MCF 10A (cell line): ENCODE measurements around the gene SMYD4. TPM values are rescaled to one million over a fixed set of nuclear protein-coding genes. Genes with fewer than 3 reads are reported as not detected.
"Not testable (repeated sequence)": the region's sequence is repeated elsewhere in the genome, so short reads cannot be mapped to it uniquely, and the experiment has no call there.

Experiments used
- BruUV-seq: library from RNA; stranded (reverse); fragments of 400-500 nt; replicated peaks from 2 replicates; lab custom pipeline; 2021; lab: Mats Ljungman, UMichigan
- CTCF ChIA-PET: fragments of 300-600 bp; sonication (Branson Sonifier 250); formaldehyde crosslinking; extraction: SDS; loops from one replicate; lab custom pipeline; 2021; ENCODE audit warnings: antibody characterized with exemption, inconsistent platforms; lab: Yijun Ruan, JAX
- POLR2A ChIA-PET: fragments of 300-600, 350-650 bp; sonication (Branson Sonifier 250); formaldehyde crosslinking; extraction: SDS; loops from one replicate; lab custom pipeline; 2020; ENCODE audit warnings: antibody characterized with exemption, inconsistent platforms; lab: Yijun Ruan, JAX
- DNase-seq: peaks from one replicate; pipeline ENCODE4 v3.0.0-alpha.2; 2018; ENCODE audit not compliant: unreplicated experiment
- H3K27ac Mint-ChIP-seq: one replicate; pipeline ENCODE4 v1.8.0; 2022; ENCODE audit warnings: mild to moderate bottlenecking, low read depth, mixed read lengths; ENCODE audit not compliant: unreplicated experiment
- H3K27me3 Mint-ChIP-seq: one replicate; pipeline ENCODE4 v1.8.0; 2022; ENCODE audit warnings: mixed read lengths; ENCODE audit not compliant: insufficient read depth, unreplicated experiment
- H3K36me3 Mint-ChIP-seq: one replicate; pipeline ENCODE4 v1.8.0; 2022; ENCODE audit warnings: mild to moderate bottlenecking, moderate library complexity, mixed read lengths; ENCODE audit not compliant: insufficient read depth, unreplicated experiment
- H3K4me1 Mint-ChIP-seq: one replicate; pipeline ENCODE4 v1.8.0; 2022; ENCODE audit warnings: mixed read lengths; ENCODE audit not compliant: insufficient read depth, unreplicated experiment
- H3K4me3 Mint-ChIP-seq: one replicate; pipeline ENCODE4 v1.8.0; 2022; ENCODE audit warnings: mild to moderate bottlenecking, moderate library complexity, mixed read lengths; ENCODE audit not compliant: unreplicated experiment
- H3K9me3 Mint-ChIP-seq: one replicate; pipeline ENCODE4 v1.8.0; 2022; ENCODE audit warnings: mixed read lengths; ENCODE audit not compliant: unreplicated experiment
- intact Hi-C: fragments of 100-400 bp; cut with micrococcal nuclease; formaldehyde crosslinking; loops from 2 replicates; pipeline ENCODE4 v1.14.1; 2022
- total RNA-seq: library from RNA; stranded (reverse); gene quantifications from 2 replicates; pipeline ENCODE4 v1.2.3, GENCODE V29; 2022
- TF ChIP-seq, protein P1 (sequence below): fragments of 200-600 bp; IDR thresholded peaks from one replicate; pipeline ENCODE4 v1.8.0; 2022; ENCODE audit warnings: antibody characterized with exemption, mild to moderate bottlenecking; ENCODE audit not compliant: unreplicated experiment

SMYD4 gene
- total RNA-seq, 1 experiment from 2014 or later: 8.3 TPM

GRCh38 chr17:1861391-1862010 lies 31.8 kb upstream of the SMYD4 start:
- CTCF ChIA-PET: interaction anchor here (1.0 to 1.8 kb wide), 3 partner anchors 14 to 288 kb away, joined by 3 to 5 read pairs (median 3); no protein-coding TSS in a partner anchor

DNA sequence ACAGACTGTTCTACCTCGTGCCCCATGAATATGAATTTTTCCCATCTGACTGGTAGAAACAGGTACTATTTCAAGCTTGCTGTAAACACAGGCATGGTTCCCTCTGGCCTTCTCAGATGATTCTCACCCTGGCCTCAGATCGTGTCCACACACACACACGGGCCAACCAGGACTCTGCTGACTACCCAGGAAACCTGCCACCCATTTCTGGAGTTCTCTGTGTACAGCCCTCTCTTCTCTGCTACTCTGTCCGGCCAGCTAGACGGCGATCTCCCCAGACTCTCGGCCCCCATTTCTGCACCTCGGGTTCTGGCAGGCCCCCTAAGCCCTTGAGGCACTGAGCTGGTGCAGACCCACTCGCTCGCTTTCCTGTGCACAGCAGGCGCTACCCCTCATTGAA lies 31.3 kb upstream of the SMYD4 start:
- CTCF ChIA-PET: interaction anchor here (1.2 to 1.8 kb wide), 2 partner anchors 13 to 140 kb away, joined by 3 to 5 read pairs; no protein-coding TSS in a partner anchor
- Mint-ChIP-seq H3K36me3 (peaks cover 29% of the 10 kb centered on the region), H3K27ac (no peak overlapping the region), H3K4me3 (no peak overlapping the region), H3K9me3 (no peaks in the 10 kb centered on the region), H3K27me3 (no peaks in the 10 kb centered on the region), H3K4me1 (no peaks in the 10 kb centered on the region)
- BruUV-seq: no TSS peak
- DNase-seq: no peak
- POLR2A ChIA-PET: interaction anchor here (0.6 kb wide), 1 partner anchor 171 kb away, joined by 3 read pairs; no protein-coding TSS in a partner anchor
- intact Hi-C loops: no loop called here
- TF ChIP-seq, protein P1, sequence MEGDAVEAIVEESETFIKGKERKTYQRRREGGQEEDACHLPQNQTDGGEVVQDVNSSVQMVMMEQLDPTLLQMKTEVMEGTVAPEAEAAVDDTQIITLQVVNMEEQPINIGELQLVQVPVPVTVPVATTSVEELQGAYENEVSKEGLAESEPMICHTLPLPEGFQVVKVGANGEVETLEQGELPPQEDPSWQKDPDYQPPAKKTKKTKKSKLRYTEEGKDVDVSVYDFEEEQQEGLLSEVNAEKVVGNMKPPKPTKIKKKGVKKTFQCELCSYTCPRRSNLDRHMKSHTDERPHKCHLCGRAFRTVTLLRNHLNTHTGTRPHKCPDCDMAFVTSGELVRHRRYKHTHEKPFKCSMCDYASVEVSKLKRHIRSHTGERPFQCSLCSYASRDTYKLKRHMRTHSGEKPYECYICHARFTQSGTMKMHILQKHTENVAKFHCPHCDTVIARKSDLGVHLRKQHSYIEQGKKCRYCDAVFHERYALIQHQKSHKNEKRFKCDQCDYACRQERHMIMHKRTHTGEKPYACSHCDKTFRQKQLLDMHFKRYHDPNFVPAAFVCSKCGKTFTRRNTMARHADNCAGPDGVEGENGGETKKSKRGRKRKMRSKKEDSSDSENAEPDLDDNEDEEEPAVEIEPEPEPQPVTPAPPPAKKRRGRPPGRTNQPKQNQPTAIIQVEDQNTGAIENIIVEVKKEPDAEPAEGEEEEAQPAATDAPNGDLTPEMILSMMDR: no peak

More at GRCh38 chr17:1861391-1862010, 31.8 kb upstream of the SMYD4 start:
- Mint-ChIP-seq H3K36me3 (peaks cover 29% of the 10 kb centered on the region), H3K4me1 (no peaks in the 10 kb centered on the region), H3K27me3 (no peaks in the 10 kb centered on the region), H3K9me3 (no peaks in the 10 kb centered on the region), H3K27ac (no peak overlapping the region), H3K4me3 (no peak overlapping the region)
- BruUV-seq: no TSS peak
- no peak for DNase-seq
- TF ChIP-seq, protein P1: no peak
- intact Hi-C loops: no loop called here
- POLR2A ChIA-PET: interaction anchor here (0.6 to 1.0 kb wide), 2 partner anchors 32 to 171 kb away, joined by 3 read pairs; partner anchors contain the start of genes RPA1 and SMYD4

DNA sequence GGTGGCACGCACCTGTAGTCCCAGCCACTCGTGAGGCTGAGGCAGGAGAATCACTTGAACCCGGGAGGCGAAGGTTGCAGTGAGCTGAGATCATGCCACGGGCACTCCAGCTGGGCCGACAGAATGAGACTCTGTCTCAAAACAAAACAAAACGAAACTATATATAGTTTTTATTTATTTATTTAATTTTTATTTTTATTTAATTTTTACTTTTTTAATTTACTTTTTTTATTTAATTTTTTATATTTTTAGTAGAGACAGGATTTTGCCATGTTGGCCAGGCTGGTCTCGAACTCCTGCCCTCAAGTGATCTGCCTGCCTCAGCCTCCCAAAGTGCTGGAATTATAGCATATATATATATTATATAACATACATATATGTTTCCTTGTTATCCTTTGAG lies 26.8 kb upstream of the SMYD4 start:
- H3K4me3 Mint-ChIP-seq, DNase-seq, H3K9me3 Mint-ChIP-seq, intact Hi-C loops, H3K27ac Mint-ChIP-seq, BruUV-seq, H3K4me1 Mint-ChIP-seq, H3K27me3 Mint-ChIP-seq: not testable (repeated sequence)
- H3K36me3 Mint-ChIP-seq: peaks cover 62% of the 10 kb centered on the region
- POLR2A ChIA-PET: interaction anchor here (0.6 kb wide), 1 partner anchor 26 kb away, joined by 3 read pairs; no protein-coding TSS in a partner anchor
- CTCF ChIA-PET: interaction anchor here (0.6 to 0.9 kb wide), 3 partner anchors 9 to 187 kb away, joined by 3 to 4 read pairs (median 3); no protein-coding TSS in a partner anchor

- ChIA-PET CTCF (interaction anchor here (0.6 to 1.2 kb wide), 3 partner anchors 11 to 61 kb away, joined by 3 read pairs; no protein-coding TSS in a partner anchor), POLR2A (no interaction called here)
- H3K4me3 Mint-ChIP-seq: no peak overlapping the region
- no peak for DNase-seq
- no peaks in the 10 kb centered on the region for H3K9me3 Mint-ChIP-seq
- TF ChIP-seq, protein P1: no peak
- H3K4me1 Mint-ChIP-seq: no peaks in the 10 kb centered on the region
- no TSS peak for BruUV-seq
- H3K27ac Mint-ChIP-seq: no peak overlapping the region
- H3K36me3 Mint-ChIP-seq: peaks cover 78% of the 10 kb centered on the region
- intact Hi-C loops: no loop called here
- H3K27me3 Mint-ChIP-seq: no peaks in the 10 kb centered on the region
These were observed 24.0 kb upstream of the SMYD4 start for GRCh38 chr17:1853698-1854097.
